ENCODE results near the gene ZNF141. TPM values are rescaled to one million over a fixed set of nuclear protein-coding genes. Genes with fewer than 3 reads are reported as not detected.

The ZNF141 gene
- total RNA-seq, 1 experiment from 2014 or later: 0.17 TPM

- H3K4me2 ChIP-seq (ENCODE audit: low read length): no peak overlapping the region
- H3K9ac ChIP-seq (ENCODE audit: low read length): no peak overlapping the region
- H3K4me1 ChIP-seq (ENCODE audit: control insufficient read depth in 1 of 2, insufficient read depth in 2 of 2, low read length in 2 of 2): no peaks in the 10 kb centered on the region
- no peaks in the 10 kb centered on the region for H3K36me3 ChIP-seq (ENCODE audit: control insufficient read depth in 1 of 2, insufficient read depth in 2 of 2, low read length in 2 of 2)
- ChIA-PET POLR2A (no interaction called here), RAD21 (ENCODE audit: low non-redundant PET in 1 of 2, low total read pairs in 2 of 2, uncharacterized antibody in 2 of 2, unreplicated experiment in 2 of 2) (no interaction called here), CTCF (no interaction called here)
- no peaks in the 10 kb centered on the region for H3K79me2 ChIP-seq (ENCODE audit: insufficient read depth, low read length)
- ATAC-seq (no peak), DNase-seq (ENCODE audit: low read depth, low spot score) (no peak)
- BruUV-seq (replicated peaks): no TSS peak
- no peak overlapping the region for H3K27ac ChIP-seq (ENCODE audit: low read depth, low read length)
- no peaks in the 10 kb centered on the region for H3K27me3 ChIP-seq (ENCODE audit: insufficient read depth, low read length)
- peaks cover 0 to 7% of the 10 kb centered on the region in 2 experiments; a peak in 2 of 4 replicates for H3K9me3 ChIP-seq (ENCODE audit: control insufficient read depth in 1 of 2, insufficient read depth in 1 of 2, low read depth in 1 of 2, low read length in 2 of 2)
- no peak for TF ChIP-seq JUND (IDR thresholded peaks at IDR 0.05)
- TF ChIP-seq POLR2AphosphoS5 (IDR thresholded peaks at IDR 0.05; ENCODE audit: low read depth, low read length): no peak
- TF ChIP-seq POLR2A (IDR thresholded peaks at IDR 0.05; ENCODE audit: borderline replicate concordance, extremely low read depth, insufficient read depth, insufficient read length): no peak
- no peak for TF ChIP-seq TCF7L2 (IDR thresholded peaks at IDR 0.05; ENCODE audit: borderline replicate concordance, extremely low read depth, insufficient read depth, insufficient read length)
- TF ChIP-seq SP1 (IDR thresholded peaks at IDR 0.05; ENCODE audit: low read depth): no peak
- no peak for TF ChIP-seq EGR1 (IDR thresholded peaks at IDR 0.05; ENCODE audit: low read depth)
- TF ChIP-seq CBX3 (IDR thresholded peaks at IDR 0.05; ENCODE audit: low read depth): no peak
- TF ChIP-seq ATF3 (IDR thresholded peaks at IDR 0.05): no peak
- TF ChIP-seq ZFX (IDR thresholded peaks at IDR 0.05): no peak
- no peak for TF ChIP-seq YY1 (IDR thresholded peaks at IDR 0.05; ENCODE audit: extremely low read depth, insufficient replicate concordance, low read depth, low read length)
- TF ChIP-seq EZH2 (IDR thresholded peaks at IDR 0.05): no peak
- no peak for TF ChIP-seq SIN3A (IDR thresholded peaks at IDR 0.05; ENCODE audit: low read depth)
- TF ChIP-seq CEBPB (IDR thresholded peaks at IDR 0.05; ENCODE audit: low read depth): no peak
- TF ChIP-seq ZBTB33 (IDR thresholded peaks at IDR 0.05; ENCODE audit: extremely low read depth, insufficient replicate concordance, low read length): no peak
- TF ChIP-seq ELF1 (IDR thresholded peaks at IDR 0.05; ENCODE audit: borderline replicate concordance, low read depth): no peak
- TF ChIP-seq, protein P1, sequence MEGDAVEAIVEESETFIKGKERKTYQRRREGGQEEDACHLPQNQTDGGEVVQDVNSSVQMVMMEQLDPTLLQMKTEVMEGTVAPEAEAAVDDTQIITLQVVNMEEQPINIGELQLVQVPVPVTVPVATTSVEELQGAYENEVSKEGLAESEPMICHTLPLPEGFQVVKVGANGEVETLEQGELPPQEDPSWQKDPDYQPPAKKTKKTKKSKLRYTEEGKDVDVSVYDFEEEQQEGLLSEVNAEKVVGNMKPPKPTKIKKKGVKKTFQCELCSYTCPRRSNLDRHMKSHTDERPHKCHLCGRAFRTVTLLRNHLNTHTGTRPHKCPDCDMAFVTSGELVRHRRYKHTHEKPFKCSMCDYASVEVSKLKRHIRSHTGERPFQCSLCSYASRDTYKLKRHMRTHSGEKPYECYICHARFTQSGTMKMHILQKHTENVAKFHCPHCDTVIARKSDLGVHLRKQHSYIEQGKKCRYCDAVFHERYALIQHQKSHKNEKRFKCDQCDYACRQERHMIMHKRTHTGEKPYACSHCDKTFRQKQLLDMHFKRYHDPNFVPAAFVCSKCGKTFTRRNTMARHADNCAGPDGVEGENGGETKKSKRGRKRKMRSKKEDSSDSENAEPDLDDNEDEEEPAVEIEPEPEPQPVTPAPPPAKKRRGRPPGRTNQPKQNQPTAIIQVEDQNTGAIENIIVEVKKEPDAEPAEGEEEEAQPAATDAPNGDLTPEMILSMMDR (IDR thresholded peaks at IDR 0.05 in 2 of 3, conservative IDR thresholded peaks at IDR 0.05 in 1 of 3; ENCODE audit: borderline replicate concordance in 1 of 3, insufficient read depth in 1 of 3, low read depth in 2 of 3, low read length in 2 of 3): no peak; a peak in 1 of 6 replicates
- no peak for TF ChIP-seq FOSL1 (IDR thresholded peaks at IDR 0.05; ENCODE audit: low read depth)
- no peak for TF ChIP-seq RAD21 (IDR thresholded peaks at IDR 0.05; ENCODE audit: low read depth)
- no peak for TF ChIP-seq ZNF274 (IDR thresholded peaks at IDR 0.05; ENCODE audit: low read depth, low read length)
- no peak for TF ChIP-seq SRF (IDR thresholded peaks at IDR 0.05; ENCODE audit: low read depth)
- H3K9me2 ChIP-seq (ENCODE audit: insufficient read depth): no peaks in the 10 kb centered on the region
- intact Hi-C loops (cut with micrococcal nuclease): no loop called here
- no peaks in the 10 kb centered on the region for H4K20me1 ChIP-seq (ENCODE audit: insufficient read depth)
- no peak overlapping the region for H3K4me3 ChIP-seq (replicated peaks in 1 of 2; ENCODE audit: low read depth in 1 of 2, low read length in 2 of 2)
- no peak overlapping the region for H2AFZ ChIP-seq (ENCODE audit: low read depth, low read length, poor library complexity, severe bottlenecking)
Measured at GRCh38 chr4:340011-340410, 2.4 kb downstream of the ZNF141 start.
